ENCODE data around the gene PPM1F.
"Not testable (repeated sequence)": the region's sequence is repeated elsewhere in the genome, so short reads cannot be mapped to it uniquely, and the experiment has no call there.

Gene PPM1F

DNA sequence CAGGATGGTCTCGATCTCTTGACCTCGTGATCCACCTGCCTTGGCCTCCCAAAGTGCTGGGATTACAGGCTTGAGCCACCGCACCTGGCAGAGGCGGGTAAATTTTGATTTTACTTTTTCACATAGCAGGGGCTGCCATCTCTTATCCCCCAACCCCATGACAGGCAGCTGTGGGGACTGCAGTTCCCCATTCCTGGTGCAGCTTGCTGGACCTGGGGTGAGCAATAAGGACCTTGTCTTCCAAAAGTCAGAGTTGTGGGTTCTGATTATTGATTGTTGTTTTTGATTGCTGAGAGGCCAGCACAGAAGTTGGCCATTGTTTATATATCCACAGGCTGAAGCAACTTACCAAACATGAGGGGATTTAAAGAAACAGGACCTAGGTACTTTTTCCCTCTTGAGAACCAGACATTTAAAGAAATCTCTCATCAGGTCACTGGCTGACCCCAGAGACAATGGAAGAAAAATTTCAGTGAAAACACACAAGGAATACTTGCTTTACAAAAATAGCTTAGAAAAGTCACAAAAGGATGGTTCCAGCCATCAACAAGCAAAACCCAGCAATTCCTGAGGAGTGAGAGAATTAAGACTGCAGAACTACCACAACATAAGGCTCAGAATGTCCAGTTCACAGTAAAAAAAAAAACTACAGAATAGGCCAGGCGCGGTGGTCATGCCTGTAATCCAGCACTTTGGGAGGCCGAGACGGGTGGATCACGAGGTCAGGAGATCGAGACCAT lies 63.2 kb downstream of the PPM1F start:
- ATAC-seq: no peak

DNA sequence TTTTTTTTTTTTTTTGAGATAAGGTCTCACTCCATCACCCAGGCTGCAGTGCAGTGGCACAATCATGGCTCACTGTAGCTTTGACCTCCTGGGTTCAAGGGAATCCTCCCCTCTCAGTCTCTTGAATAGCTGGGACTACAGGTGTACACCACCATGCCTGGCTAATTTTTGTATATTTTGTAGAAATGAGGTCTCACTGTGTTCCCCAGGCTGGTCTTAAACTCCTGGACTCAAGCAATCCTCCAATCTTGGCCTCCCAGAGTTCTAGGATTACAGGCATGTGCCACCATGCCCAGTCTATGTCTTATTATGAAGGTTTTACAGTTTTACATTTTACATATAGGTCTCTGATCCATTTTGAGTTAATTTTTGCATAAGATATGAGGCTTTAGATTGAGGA lies 64.8 kb downstream of the PPM1F start:
- ATAC-seq: no peak

DNA sequence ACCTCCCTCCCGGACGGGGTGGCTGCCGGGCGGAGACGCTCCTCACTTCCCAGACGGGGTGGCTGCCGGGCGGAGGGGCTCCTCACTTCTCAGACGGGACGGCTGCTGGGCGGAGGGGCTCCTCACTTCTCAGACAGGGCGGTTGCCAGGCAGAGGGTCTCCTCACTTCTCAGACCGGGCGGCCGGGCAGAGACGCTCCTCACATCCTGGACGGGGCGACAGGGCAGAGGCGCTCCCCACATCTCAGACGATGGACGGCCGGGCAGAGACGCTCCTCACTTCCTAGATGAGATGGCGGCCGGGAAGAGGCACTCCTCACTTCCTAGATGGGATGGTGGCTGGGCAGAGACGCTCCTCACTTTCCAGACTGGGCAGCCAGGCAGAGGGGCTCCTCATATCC lies 68.7 kb downstream of the PPM1F start:
- not testable (repeated sequence) for ATAC-seq

DNA sequence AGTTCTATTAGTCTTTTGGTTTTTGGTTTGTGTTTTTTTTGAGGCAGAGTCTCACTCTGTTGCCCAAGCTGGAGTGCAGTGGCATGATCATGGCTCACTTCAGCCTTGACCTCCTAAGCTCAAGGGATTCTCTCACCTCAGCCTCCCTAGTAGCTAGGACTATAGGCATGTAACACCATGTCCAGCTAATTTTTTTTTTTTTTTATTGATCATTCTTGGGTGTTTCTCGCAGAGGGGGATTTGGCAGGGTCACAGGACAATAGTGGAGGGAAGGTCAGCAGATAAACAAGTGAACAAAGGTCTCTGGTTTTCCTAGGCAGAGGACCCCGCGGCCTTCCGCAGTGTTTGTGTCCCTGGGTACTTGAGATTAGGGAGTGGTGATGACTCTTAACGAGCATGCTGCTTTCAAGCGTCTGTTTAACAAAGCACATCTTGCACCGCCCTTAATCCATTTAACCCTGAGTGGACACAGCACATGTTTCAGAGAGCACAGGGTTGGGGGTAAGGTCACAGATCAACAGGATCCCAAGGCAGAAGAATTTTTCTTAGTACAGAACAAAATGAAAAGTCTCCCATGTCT lies 69.8 kb downstream of the PPM1F start:
- ATAC-seq: not testable (repeated sequence)

DNA sequence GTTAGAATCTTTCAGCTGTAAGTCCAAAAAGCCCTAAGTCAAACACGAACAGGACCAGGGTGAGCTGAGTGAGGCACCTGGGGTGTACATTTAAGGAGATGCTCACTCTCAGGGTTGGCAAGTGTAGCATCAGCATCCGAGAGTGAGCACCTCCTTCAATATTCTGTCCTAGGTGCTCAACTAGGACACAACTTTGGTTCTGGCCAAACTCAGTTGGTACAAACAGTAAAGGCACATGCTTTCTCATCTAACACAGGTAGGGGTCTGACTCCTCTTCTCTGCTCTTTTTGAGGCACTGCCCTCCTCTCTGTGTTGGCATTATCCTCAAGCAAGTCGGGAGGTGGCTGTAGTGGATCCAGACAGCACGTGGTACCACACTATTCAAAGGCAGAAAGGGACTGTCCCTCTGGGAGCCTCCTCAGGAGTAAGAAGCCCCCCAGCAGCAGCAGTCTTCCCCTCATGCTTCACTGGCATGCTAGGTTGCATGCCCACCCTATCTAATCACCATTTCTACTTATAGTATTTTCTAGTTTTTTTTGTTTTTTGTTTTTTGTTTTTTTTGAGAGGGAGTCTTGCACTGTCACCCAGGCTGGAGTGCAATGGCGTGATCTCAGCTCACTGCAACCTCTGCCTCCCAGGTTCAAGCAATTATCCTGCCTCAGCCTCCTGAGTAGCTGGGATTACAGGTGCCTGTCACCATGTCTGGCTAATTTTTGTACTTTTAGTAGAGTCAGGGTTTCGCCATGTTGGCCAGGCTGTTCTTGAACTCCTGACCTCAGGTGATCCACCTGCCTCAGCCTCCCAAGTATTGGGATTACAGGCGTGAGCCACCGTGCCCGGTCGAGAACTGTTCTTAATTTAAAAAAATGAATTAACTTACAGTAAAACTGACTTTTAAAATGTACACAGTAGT lies 70.6 kb downstream of the PPM1F start:
- no peak for ATAC-seq

DNA sequence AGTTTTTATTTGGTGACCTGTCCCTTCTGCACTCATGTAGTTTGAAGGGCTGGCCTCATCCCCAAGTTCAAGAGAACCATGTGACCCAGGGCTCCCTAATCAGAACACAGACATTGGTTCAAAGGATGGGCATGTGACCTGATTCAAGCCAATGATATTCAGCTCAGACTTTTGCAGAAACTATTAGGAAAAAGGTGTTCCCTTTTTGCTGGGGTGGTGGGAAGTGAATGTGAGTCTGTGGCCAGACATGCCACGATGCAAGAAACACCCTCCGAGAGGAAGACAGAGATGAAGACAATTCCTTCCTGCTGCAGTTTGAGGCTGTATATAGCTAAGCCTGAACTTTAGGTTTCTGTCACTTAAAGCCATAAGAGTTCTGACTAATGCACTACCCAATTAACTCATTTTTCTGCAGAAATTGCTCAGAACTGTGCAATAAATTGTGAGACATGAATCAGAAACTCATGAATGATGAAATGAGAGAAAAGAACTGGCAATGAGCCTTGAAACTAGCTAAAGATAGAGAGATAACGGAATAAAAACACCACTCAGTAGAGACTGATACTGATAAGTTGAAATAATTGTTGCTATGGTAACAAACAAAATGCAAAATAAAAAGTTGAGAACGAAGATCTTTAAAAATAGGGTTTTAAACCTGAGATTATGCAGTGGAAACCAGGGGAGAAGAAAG lies 76.0 kb downstream of the PPM1F start:
- ATAC-seq: peak; percentile 96 to 97

DNA sequence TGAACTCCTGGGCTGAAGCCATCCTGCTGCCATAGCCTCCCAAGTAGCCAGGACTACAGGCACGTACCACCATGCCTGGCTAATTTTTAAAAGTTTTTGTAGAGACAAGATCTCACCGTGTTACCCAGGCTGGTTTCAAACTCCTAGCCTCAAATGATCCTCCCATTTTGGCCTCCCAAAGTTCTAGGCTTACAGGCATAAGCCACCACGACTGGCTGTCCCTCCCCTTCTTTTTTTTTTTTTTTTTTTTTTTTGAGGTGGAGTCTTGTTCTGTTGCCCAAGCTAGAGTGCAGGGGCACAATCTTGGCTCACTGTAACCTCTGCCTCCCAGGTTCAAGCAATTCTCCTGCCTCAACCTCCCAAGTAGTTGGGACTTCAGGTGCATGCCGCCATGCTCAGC lies 77.7 kb downstream of the PPM1F start:
- ATAC-seq: not testable (repeated sequence)

DNA sequence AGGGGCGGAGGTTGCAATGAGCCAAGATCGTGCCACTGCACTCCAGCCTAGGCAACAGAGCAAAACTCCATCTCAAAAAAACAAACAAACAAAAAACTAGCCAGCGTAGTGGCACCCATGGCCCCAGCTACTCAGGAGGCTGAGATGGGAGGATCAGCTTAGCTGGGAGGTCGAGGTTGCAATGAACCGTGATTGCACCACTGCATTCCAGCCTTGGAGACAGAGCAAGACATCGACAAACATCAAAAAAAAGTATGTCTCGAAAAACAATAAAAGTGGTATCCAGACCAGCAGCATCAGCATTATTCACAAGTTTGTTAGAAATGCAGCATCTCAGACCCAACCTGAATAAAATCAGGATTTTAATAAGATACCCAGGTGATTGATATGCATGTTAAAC lies 79.0 kb downstream of the PPM1F start:
- no peak for ATAC-seq

DNA sequence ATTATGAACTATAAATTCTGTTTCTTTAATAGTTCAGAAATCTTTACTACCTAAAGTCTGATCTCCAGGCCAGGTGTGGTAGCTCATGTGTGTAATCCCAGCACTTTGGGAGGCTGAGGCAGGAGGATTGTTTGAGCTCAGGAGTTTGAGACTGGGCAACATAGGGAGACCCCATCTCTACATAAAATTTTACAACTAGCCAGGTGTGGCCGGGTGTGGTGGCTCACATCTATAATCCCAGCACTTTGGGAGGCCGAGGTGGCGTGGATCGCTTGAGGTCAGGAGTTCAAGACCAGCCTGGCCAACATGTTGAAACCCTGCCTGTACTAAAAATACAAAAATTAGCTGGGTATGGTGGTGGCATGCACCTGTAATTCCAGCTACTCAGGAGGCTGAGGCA lies 79.9 kb downstream of the PPM1F start:
- not testable (repeated sequence) for ATAC-seq
